NCI-H2107 treated with DMSO at 0.1 percent for 48 hours (cell line): ENCODE results near the gene DDO.
A peak's percentile ranks its signal among the peaks of the same experiment; 100 is the strongest.
"Not testable (repeated sequence)": the region's sequence is repeated elsewhere in the genome, so short reads cannot be mapped to it uniquely, and the experiment has no call there.

ENCODE experiments used
- DNase-seq: peaks from one replicate; lab custom pipeline; 2025; ENCODE audit not compliant: unreplicated experiment; lab: John Stamatoyannopoulos, UW

DDO gene, protein sequence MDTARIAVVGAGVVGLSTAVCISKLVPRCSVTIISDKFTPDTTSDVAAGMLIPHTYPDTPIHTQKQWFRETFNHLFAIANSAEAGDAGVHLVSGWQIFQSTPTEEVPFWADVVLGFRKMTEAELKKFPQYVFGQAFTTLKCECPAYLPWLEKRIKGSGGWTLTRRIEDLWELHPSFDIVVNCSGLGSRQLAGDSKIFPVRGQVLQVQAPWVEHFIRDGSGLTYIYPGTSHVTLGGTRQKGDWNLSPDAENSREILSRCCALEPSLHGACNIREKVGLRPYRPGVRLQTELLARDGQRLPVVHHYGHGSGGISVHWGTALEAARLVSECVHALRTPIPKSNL

GRCh38 chr6:110415086-110415916, at the start of gene DDO:
TSS of gene DDO (minus strand) at chr6:110415575. CDS start at chr6:110413462, 2,113 bp downstream.
- no peak for DNase-seq

DNA sequence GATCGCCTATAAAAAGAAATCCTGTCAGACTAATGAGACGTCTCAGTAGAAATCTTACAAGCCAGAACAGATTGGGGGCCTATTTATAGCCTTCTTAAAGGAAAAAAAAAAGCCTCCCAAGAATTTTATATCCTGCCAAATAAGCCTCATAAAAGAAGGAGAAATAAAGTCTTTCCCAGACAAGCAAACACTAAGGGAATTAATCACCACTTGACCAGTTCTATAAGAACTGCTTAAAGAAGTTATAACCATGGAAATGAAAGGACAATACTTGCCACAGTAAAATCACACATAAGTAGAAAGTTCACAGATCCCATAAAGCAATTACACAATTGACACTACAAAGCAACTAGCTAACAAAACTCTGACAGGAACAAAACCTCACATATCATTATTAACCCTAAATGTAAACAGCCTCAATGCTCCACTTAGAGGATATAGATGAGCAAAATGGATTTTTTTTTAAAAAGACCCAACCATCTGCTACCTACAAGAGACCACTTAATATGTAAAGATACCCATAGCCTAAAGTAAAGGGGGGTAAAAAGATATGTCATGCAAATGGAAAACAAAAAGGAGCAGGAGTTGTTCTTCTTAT, 47.6 kb upstream of the DDO start:
- DNase-seq = no peak

DNA sequence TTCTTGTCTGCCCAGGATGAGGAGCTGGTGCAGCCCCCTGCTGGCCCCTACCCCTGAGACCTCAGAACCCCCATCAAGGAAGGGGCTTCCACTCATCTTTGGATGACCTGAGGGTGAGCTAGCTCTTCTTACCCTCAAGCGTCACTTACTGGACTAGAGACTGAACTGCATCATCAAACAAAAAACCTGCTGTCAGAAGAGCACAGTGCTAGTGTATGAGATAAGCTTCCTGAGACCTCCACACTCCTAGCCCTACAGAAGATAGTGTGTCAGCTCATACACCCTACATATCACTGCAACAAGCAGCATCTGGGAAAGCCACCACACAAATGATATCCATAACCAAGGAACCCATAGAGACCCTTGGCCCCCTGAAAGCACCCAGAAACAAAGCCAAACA, 46.0 kb upstream of the DDO start:
- DNase-seq = no peak

GRCh38 chr6:110459137-110459536, 43.8 kb upstream of the DDO start:
- no peak for DNase-seq

GRCh38 chr6:110458476-110458875, 43.1 kb upstream of the DDO start:
- no peak for DNase-seq

DNA sequence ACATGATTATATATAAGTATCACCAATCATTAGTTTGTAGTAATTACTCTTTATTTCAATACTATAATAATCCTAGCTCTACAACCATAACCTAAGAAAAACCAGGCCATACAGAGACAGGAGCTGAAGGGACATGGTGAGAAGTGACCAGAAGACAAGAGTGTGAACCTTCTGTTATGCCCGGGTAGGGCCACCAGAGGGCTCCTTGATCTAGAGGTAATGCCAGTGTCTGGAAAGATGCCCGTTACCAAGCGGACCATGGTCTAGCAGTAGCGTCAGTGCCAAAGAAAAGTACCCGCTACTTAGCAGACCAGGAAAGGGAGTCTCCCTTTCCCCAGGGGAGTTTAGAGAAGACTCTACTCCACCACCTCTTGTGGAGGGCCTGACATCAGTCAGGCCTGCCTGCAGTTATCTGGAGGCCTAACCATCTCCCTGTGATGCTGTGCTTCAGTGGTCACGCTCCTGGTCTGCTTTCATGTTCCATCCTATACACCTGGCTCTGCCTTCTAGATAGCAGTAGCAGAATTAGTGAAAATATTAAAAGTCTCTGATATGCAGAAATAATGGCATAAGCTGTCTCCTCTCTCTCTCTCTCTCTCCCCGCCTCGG, 42.3 kb upstream of the DDO start:
- DNase-seq = not testable (repeated sequence)

GRCh38 chr6:110456694-110457093, 41.3 kb upstream of the DDO start:
- DNase-seq = no peak

DNA sequence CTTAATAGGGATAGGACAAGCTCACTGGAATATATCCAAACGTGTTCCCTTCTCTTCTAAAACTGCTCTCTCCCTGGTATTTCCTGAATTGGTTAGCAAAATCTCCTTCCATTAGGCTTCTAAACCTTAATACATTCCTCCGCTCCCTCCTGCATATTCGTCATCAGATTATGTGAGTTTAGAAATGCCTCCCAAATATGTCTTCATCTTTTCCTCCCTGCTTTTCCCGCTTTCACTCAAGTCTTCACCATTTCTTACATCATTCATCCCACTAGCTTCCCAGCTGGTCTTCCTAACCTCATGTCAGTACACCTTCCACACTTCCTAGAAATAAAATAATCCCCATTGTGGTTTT, 34.1 kb upstream of the DDO start:
- no peak for DNase-seq

DNA sequence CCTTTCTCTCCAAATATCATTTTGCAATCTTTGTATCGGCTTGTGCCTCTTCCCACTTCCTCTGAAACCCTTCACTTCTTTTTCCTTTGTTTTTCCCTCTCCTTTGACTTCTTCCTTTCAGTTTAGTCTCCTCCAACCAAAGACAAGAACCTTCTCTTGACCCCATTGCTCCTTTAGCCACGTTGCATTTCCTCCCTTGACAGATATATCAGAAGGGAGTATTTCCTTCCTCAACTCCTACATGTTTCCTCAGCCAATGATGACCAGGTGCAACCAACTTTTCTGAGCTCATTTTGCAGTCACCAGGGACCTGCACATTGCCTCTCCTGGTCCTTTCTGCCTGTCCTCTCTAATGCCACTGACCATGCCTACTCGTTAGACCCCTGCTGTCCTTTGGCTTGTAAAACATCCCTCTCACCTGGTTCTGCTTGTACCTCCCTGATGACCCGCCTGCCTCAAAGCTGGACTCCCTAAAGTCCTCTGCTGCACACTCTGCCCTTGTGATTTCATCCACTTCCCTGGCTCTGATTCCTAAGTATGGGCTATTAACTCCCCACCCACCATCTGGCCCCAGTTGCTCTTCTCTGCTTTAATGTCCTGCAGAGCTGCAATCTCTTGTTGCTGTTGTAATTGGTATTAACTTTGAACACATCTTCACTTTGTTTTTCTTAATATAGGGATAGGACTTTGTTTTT, 33.6 kb upstream of the DDO start:
- DNase-seq = no peak

- no peak for DNase-seq
Observed at GRCh38 chr6:110447761-110448160, 32.4 kb upstream of the DDO start.

DNA sequence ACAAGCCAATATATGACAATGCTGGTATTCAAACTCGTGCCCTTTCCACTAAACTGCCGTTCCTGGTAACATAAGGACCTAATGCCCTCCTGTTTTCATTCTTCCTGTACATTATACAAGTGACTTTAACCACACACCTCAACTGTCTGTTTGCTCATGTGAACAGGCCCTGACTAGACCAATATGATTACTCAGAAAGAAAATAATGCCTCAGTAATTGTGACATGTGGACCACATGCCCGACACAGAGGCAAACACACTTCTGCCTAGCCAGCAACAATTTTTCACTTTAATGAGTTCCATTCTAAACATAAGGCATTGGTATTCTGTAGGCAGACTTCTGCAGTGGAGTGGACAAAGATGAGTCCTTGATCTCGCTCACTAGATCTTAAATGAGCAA, 31.0 kb upstream of the DDO start:
- DNase-seq = peak; percentile 8

GRCh38 chr6:110440026-110440425, 24.7 kb upstream of the DDO start:
- DNase-seq = no peak

DNA sequence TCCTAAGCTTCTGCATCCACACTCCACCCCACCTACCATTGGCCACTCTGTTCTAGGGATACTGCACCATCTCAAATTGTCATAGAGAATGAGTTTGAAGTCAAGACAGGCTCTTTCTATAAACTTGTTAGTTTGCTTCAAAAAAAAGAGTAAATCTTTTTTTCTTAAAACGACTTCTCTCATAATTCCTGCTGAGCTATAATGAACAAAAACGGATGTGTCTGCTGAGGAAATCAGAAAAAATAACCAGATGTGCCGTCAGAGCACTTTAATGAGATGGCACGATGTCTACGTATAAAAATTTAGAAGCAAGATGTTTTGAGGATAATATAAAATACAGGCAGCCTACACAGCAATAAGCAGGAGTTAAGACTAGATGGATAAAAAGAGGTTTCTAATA, 24.0 kb upstream of the DDO start:
- no peak for DNase-seq

DNA sequence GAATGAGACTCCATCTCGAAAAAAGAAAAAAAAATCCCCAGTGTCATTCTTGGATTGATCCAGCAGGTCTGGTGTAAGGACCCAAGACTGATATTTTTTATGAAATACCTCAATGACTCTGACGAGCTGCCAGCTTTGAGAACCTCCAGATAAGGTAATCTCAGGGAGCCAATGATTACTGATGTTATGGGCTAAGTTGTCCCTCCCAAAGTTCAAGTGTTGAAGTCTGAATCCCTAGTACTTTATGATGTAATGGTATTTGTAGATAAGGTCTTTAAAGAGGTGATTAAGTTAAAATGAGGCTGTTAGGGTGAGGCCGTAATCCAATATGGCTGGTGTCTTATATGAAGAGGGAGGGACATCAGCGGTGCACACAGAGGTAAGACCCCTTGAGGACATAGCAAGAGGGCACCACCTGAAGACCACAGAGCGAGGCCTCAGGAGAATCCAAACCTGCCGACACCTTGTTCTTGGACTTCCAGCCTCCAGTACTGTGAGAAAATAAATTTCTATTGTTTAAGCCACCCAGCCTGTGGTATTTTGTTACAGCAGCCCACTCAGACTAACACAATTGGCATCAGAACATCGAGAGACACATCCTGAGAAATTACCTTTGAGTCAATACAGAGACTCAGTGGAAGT, 19.7 kb upstream of the DDO start:
- no peak for DNase-seq

DNA sequence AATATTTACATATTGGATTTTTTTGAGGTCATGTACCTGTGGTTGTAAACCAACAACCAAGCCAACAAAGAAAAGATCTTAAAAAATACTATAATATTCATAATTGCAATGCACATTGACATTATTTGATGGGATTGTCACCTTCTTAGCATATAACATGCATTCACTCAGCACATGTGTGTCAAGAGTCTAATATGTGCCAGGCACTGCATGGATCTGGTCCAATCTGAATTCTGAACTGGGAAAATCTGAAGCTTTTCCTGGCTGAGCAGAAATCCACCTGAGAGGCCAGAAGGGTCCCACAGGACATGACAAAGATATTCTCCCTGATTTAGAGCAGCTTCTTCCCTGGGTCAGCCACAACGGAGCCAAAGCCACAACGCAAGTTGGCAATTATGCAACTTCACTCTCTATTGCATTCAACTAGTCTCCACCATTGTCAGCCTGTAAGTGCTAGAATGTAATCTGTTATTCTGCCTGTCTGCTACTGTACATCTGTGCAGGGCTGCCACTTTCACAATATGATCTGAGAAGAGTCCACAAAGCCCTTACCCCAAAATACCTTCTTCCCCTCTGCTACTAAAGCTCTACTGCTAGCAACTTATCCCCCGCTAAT, 17.0 kb upstream of the DDO start:
- no peak for DNase-seq

DNA sequence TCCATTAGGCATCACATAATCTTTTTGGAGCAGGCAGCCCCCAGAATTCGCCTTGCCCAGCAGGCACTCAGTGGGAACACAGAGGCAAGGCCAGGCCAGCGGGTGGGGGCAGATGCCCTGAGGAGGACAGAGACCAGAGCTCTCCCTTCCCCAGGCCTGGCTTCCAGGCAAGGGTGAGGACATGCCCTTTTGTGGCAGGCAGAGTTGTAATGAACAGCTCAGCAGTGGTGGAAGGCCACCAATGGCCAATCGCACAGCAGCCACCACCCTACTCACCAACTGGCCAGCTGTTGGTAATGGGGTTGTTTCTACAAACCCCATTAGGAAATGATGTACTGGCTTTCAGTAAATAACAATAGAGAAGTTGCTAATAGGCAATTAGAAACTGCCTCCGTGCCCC, 15.4 kb upstream of the DDO start:
- DNase-seq = no peak

DNA sequence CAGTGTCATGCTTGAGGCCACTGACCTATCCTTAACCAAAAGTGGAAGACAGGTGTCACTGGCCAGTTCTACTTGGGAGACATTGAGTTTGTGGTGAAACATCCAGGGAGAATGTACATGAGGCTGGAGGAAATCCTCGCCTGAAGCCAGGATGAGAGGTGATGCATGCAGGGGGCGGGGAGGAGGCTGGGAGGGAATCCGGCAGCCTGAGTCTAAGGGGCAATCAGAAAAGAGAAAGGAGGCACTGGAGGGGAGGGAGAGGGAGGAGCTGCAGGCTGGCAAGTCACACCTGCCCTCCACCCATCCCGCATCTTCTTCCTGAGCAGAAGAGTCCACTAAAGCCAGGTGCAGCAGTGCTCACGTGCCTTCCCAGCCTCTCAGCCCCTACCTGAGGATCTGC, 14.9 kb upstream of the DDO start:
- peak; percentile 21 for DNase-seq

DNA sequence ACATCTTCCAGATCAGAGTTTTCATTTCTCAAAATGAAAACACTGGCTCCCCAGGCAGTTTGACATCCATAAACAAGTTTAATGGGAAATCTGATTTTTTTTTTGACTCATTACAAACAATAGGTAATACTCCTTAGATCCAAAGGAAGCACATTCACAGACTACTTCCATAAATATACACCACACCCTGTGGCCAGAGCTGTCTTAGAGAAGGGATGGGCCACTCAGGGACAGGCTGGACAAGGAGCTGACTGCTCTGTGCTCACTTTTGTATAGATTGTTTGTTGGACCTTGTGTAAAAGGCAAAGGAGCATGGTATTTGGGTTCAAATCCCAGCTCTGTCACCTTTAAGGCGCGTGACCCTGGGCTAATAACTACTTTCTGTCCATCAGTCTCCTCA, 12.8 kb upstream of the DDO start:
- DNase-seq = no peak

DNA sequence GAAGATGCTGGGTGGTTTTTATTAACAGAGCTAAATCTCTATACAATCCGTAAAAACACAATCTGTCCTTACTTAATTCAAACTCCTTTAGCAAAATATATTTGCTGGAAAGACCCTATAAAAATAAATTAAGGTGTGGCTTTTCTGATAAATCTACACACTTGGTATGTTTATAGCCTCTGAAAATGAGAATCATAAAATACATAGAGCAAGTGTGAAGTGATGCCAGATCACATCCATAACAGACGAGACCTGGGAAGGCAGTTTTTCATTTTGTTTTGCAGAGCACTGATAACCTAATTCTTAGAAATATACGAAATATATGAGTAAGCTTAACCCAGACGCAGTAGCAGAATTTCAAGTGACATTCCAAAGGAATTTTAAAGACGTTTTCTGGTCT, 10.4 kb upstream of the DDO start:
- DNase-seq = no peak

DNA sequence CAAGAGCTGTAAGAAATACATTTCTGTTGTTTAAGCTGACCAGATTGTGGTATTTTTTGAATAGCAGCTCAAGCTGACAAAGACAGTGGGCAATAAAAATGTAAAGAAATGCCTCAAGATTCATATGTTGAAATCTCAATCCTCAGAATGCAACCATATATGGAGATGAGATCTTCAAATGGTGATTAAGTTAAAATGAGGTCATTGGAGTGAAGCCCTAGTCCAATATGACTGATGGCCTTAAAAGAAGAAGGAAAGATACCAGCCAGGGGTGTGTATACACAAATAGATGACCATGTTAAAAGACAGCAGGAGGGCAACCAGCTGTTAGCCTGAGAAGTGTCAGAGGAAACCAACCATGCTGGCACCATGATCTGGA, 7.1 kb upstream of the DDO start:
- no peak for DNase-seq
